Right lobe of liver (tissue), 4 donors: ENCODE measurements around the gene TECPR2.

Experiments used
- CTCF ChIP-seq, 4 donors: fragments of 200-600 bp in 3 of 4; fragments of 450-650 bp in 1 of 4; IDR thresholded peaks; one replicate each; pipeline versions ENCODE4 v1.5.1 to v1.8.0; 2016 to 2022; ENCODE audit warnings: antibody characterized with exemption in 4 of 4, mild to moderate bottlenecking in 2 of 4
- POLR2A ChIP-seq: fragments of 450-650 bp; IDR thresholded peaks from one replicate; pipeline ENCODE4 v1.6.1; 2017; ENCODE audit warnings: antibody characterized with exemption, mild to moderate bottlenecking
- donor health status: DM: no; HTN: no; CAD: no.
- donor health status: DM: no; HTN: no; CAD: no.
- donor health status: DM: no; HTN: yes; CAD: no.

DNA sequence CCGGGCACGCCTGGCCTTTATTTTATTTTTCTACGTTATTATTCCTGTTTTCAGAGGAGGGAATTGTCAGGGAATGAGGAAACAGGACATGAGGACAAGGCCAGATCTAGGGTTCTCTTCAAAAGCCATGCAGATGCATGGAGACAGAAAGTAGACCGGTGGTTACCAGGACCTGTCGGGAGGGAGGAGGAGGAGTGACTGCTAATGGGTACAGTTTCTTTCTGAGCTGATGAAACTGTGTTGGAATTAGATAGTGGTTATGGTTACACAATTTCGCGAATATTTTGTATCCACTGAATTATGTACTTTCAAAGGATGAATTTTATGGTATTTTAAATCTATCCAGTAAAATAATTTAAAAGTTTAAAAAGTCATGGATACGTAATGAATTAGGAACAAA is 31.9 kb upstream of the TECPR2 start:
- TF ChIP-seq CTCF (IDR thresholded peaks at IDR 0.05) (no peak), POLR2A (no peak)
